Transverse colon (tissue), 4 donors: ENCODE data around the gene RNPS1. TPM values are rescaled to one million over a fixed set of nuclear protein-coding genes. Genes with fewer than 3 reads are reported as not detected.

Experiments
- DNase-seq: peaks from one replicate; pipeline ENCODE4 v3.0.0-alpha.2; 2019
- H3K27ac ChIP-seq, 4 donors: fragments of 200-600 bp; sonication (generic); 2 replicates each; pipeline ENCODE4 v1.5.1; 2016 to 2018; ENCODE audit warnings: inconsistent platforms in 4 of 4
- H3K27me3 ChIP-seq: fragments of 200-600 bp; sonication (generic); 2 replicates; pipeline ENCODE4 v1.5.1; 2017; ENCODE audit warnings: inconsistent platforms
- H3K36me3 ChIP-seq, 4 donors: fragments of 200-600 bp; sonication (generic); 2 replicates each; pipeline ENCODE4 v1.5.1; 2017 to 2019; ENCODE audit warnings: inconsistent platforms in 4 of 4
- H3K4me1 ChIP-seq, 4 donors: fragments of 200-600 bp; sonication (generic); 2 replicates each; pipeline ENCODE4 v1.5.1; 2017 to 2020; ENCODE audit warnings: inconsistent platforms in 4 of 4
- H3K4me3 ChIP-seq, 4 donors: fragments of 200-600 bp; sonication (generic); 1 replicate in 1 of 4; 2 replicates in 3 of 4; pipeline versions ENCODE4 v1.5.1 to v1.6.1; 2017 to 2019; ENCODE audit warnings: inconsistent platforms in 4 of 4
- H3K9me3 ChIP-seq, 2 donors: fragments of 200-600 bp; sonication (generic); 2 replicates each; pipeline ENCODE4 v1.5.1; 2017 to 2019; ENCODE audit warnings: inconsistent platforms in 2 of 2
- EP300 ChIP-seq: sonication (generic); formaldehyde crosslinking; IDR thresholded peaks from one replicate; pipeline ENCODE4 v1.6.1; 2017; ENCODE audit warnings: antibody characterized with exemption, low read depth
- POLR2A ChIP-seq: fragments of 450-650 bp; IDR thresholded peaks from one replicate; pipeline ENCODE4 v1.6.1; 2016; ENCODE audit warnings: antibody characterized with exemption, mild to moderate bottlenecking, moderate library complexity
- POLR2AphosphoS5 ChIP-seq, 3 donors: sonication (generic); formaldehyde crosslinking; IDR thresholded peaks; one replicate each; pipeline ENCODE4 v1.6.1; 2016; ENCODE audit warnings: antibody characterized with exemption in 3 of 3
- WGBS, 2 donors: methylation state at CpG; one replicate each; pipeline ENCODE4 v1.1.5; 2018; ENCODE audit warnings: low coverage in 1 of 2; 5-methylcytosine and 5-hydroxymethylcytosine counted together
- in situ Hi-C, 4 donors: fragments of 200-750 bp; cut with MboI; loops; one replicate each; pipeline versions ENCODE4 v1.15.0 to v1.15.1; 2017; ENCODE audit warnings: low sequenced_read_pairs in 3 of 4, low pct_ligation_motif_present in 1 of 4, low pct_unique_long_range_greater_than_20kb in 1 of 4
- intact Hi-C: fragments of 100-400 bp; cut with DNase I; formaldehyde crosslinking; loops from one replicate; pipeline ENCODE4 v1.15.1; 2023; ENCODE audit warnings: low total_unique reads
- total RNA-seq, 4 donors: library from RNA; depleted of rRNA; stranded (reverse); fragments of >200 nt; gene quantifications; one replicate each; pipeline ENCODE4 v1.1.0, GENCODE V29; 2016
- TF ChIP-seq, protein P1 (sequence below), 5 experiments: fragments of 200-600 bp in 3 of 5; fragments of 450-650 bp in 2 of 5; sonication (generic) in 3 of 5; IDR thresholded peaks; 1 replicate in 2 of 5; 2 replicates in 3 of 5; pipeline ENCODE4 v1.5.1; 2016 to 2017; ENCODE audit warnings: antibody characterized with exemption in 5 of 5, inconsistent platforms in 3 of 5, mild to moderate bottlenecking in 2 of 5, moderate library complexity in 1 of 5

RNPS1 gene
- total RNA-seq, 4 donors from 2014 or later = 110 to 153 (median 126) TPM

DNA sequence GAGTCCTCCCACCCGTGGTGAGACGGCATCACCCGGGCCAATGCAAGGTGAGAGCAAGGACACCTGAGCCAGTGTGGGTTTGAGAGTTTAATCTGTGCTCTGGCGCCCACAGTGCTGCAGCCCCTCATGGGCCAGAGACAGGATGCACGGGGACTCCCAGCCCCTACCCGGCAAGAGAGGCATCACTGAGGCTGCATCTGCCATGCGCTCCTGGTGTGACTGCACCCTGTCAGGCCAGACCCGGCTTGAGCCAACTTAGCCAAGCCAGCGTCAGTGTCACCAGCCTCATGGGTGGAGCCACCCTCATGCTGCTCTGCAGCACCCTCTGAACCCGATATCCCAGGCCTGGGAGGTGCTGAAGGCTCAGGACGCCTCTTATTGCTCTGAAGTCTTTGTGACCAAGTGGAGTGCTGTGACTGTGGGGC, 56.0 kb downstream of the RNPS1 start:
- Histone ChIP-seq H3K27me3 (no peaks in the 10 kb centered on the region), H3K4me3 (no peak overlapping the region), H3K36me3 (peaks cover 0 to 13% (median 3%) of the 10 kb centered on the region in 4 donors), H3K27ac (no peak overlapping the region), H3K9me3 (no peaks in the 10 kb centered on the region), H3K4me1 (peaks cover 18 to 25% (median 22%) of the 10 kb centered on the region in 4 donors)
- intact Hi-C loops (no loop called here), in situ Hi-C loops (no loop called here)
- 80 to 83% methylated on average over 1 to 10 of the region's 11 CpGs for WGBS, 2 donors
- DNase-seq = no peak
- TF ChIP-seq, protein P1, sequence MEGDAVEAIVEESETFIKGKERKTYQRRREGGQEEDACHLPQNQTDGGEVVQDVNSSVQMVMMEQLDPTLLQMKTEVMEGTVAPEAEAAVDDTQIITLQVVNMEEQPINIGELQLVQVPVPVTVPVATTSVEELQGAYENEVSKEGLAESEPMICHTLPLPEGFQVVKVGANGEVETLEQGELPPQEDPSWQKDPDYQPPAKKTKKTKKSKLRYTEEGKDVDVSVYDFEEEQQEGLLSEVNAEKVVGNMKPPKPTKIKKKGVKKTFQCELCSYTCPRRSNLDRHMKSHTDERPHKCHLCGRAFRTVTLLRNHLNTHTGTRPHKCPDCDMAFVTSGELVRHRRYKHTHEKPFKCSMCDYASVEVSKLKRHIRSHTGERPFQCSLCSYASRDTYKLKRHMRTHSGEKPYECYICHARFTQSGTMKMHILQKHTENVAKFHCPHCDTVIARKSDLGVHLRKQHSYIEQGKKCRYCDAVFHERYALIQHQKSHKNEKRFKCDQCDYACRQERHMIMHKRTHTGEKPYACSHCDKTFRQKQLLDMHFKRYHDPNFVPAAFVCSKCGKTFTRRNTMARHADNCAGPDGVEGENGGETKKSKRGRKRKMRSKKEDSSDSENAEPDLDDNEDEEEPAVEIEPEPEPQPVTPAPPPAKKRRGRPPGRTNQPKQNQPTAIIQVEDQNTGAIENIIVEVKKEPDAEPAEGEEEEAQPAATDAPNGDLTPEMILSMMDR (IDR thresholded peaks at IDR 0.05) = no peak
- TF ChIP-seq POLR2AphosphoS5 (IDR thresholded peaks at IDR 0.05) = no peak
- no peak for TF ChIP-seq EP300
- TF ChIP-seq POLR2A = no peak

DNA sequence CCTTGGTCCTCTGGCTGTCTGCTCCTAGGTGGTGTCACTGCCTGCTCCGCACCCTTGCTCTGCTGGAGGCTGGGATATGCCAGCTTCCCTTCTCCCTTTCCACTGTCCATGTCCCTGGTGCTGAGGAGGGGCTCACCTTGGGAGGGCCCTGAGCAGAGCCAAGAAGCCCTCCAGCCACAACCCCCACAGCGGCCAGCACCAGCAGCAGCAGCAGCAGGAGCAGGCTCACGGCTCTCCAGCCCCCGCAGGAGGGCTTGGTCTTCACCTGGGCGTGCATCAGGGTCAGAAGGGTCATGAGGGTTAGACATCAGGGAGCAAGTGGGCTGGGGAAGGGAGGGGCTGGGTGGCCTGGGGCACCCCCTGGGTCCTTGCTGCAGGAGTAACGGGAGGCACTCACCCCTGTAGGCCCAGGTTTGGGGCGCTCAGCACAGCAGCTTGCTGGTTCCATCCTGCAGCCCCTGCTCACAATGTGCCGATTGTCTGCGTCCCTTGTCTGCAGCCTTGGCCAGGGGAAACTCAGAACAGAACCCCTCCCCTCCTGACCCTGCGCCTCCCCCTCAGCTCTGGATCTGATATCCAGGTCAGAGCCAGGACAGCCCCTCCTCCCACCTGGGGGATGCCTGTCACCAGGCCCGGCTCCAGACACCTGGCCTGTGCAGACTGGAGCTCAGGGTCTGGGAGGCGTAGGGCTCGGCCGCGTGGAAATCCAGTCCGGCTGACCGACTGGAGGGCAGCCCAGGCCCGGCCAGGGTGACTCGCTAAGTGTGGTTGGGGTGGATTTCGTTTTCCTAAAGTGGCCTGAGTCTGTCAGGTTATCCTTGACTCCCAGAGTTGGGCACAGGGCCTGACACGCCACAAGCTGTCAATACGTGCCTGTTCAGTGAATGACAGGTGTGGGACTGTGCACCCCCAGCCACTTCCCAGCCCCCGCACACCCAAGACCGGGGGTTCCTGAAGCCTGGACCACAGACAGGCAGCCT, 57.2 kb downstream of the RNPS1 start, which contains the start of gene BRICD5:
BRICD5 (minus strand) TSS at position 478 of the 980 bp plus-strand sequence; CDS start at position 448, 30 bp downstream.
- Histone ChIP-seq H3K9me3 (no peaks in the 10 kb centered on the region), H3K4me3 (no peak within 1 kb of the TSS), H3K27ac (no peak within 1 kb of the TSS), H3K4me1 (peaks cover 25 to 36% (median 32%) of the 10 kb centered on the region in 4 donors), H3K27me3 (no peaks in the 10 kb centered on the region), H3K36me3 (peaks cover 0 to 13% (median 3%) of the 10 kb centered on the region in 4 donors)
- TF ChIP-seq, protein P1 (IDR thresholded peaks at IDR 0.05) = no peak
- TF ChIP-seq EP300 (no peak), POLR2AphosphoS5 (IDR thresholded peaks at IDR 0.05) (no peak), POLR2A (no peak)
- intact Hi-C loops = no loop called here
- WGBS, 2 donors = 76% methylated on average over 24 of the region's 24 CpGs; no CpG with 5 or more reads in 1 of the 2 donors
- DNase-seq = no peak
- in situ Hi-C loops = no loop called here

DNA sequence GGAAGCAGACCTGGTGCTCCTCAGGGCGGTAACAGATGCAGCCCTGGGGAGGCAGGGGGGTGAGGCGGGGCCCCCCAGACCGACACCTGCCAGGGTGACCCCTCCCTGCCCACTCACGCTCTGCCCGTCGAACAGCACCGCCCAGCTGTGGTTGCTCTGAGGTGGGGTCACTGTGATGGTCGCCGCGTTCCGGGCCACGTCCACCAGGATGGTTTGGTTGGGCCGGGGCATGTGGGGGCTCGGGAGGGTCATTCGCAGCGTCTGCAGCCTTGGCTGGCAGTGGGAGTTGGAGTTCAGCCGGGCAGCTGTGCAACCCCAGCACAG, 58.0 kb downstream of the RNPS1 start:
- no peaks in the 10 kb centered on the region for H3K9me3 ChIP-seq
- in situ Hi-C loops = no loop called here
- intact Hi-C loops = no loop called here
- no peak overlapping the region for H3K4me3 ChIP-seq
- no peak overlapping the region for H3K27ac ChIP-seq
- WGBS, 2 donors = 95% methylated on average over 15 of the region's 17 CpGs; no CpG with 5 or more reads in 1 of the 2 donors
- DNase-seq = no peak
- TF ChIP-seq POLR2AphosphoS5 (IDR thresholded peaks at IDR 0.05) (no peak), EP300 (no peak), POLR2A (no peak)
- TF ChIP-seq, protein P1 (IDR thresholded peaks at IDR 0.05) = no peak
- peaks cover 25 to 37% (median 32%) of the 10 kb centered on the region in 4 donors for H3K4me1 ChIP-seq
- H3K27me3 ChIP-seq = no peaks in the 10 kb centered on the region
- peaks cover 0 to 13% (median 3%) of the 10 kb centered on the region in 4 donors for H3K36me3 ChIP-seq

DNA sequence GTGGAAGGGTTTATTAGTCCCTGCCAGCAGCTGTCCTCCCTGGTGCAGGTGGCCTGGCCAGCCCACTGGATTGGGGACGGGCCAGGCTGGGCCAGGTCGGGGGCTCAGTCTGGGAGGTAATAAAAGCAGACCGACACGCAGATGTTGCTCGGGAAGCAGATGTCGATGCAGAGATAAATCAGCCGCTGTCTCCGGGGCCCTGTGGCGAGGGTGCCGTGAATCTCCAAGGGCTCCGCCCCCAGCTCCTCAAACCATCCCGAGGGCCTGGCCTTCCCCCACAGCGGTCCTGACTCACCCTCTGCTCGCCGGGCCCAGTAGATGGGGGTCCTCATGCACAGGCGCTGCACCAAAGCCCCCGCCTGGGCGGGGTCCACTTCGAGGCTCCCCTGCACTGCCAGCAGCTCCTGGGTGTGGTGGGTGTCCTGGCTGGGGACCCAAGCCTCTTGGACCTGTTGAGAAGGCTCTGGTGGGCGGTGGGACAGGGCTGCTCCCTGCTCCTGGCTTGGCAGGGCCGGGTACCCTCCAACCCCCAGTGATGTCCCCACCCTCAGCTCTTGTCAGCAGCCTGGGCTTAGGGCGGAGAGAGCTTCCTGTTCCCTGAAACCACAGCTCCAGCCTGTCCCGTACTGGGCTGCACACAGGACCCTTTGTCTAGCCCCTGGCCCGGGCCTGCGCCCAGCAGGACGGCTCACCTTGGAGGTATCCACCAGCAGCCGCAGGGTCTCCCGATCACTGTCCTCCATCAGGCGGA, 58.5 kb downstream of the RNPS1 start:
- WGBS, 2 donors = 89% methylated on average over 24 of the region's 29 CpGs; no CpG with 5 or more reads in 1 of the 2 donors
- in situ Hi-C loops = no loop called here
- H3K36me3 ChIP-seq = peaks cover 0 to 13% (median 3%) of the 10 kb centered on the region in 4 donors
- H3K9me3 ChIP-seq = no peaks in the 10 kb centered on the region
- H3K4me3 ChIP-seq = no peak overlapping the region
- H3K4me1 ChIP-seq = peaks cover 29 to 42% (median 36%) of the 10 kb centered on the region in 4 donors
- no peak overlapping the region for H3K27ac ChIP-seq
- TF ChIP-seq, protein P1 (IDR thresholded peaks at IDR 0.05) = no peak
- no peak for TF ChIP-seq POLR2AphosphoS5 (IDR thresholded peaks at IDR 0.05)
- no peak for TF ChIP-seq EP300
- no peak for TF ChIP-seq POLR2A
- H3K27me3 ChIP-seq = no peaks in the 10 kb centered on the region
- intact Hi-C loops = no loop called here
- DNase-seq = no peak
